Liver (tissue), 3 donors: ENCODE results near the gene SLC6A18.

Source experiments
- ATF3 ChIP-seq: IDR thresholded peaks from 2 replicates; pipeline ENCODE4 v1.6.1; 2016; ENCODE audit warnings: antibody characterized with exemption
- CTCF ChIP-seq: fragments of 150-350 bp; IDR thresholded peaks from 2 replicates; pipeline ENCODE4 v1.5.1; 2017; ENCODE audit warnings: improper control_type of control experiment, low read depth, low read length; ENCODE audit not compliant: missing input control
- RAD21 ChIP-seq, 2 donors: IDR thresholded peaks; 2 replicates each; pipeline ENCODE4 v1.6.1; 2016; ENCODE audit warnings: antibody characterized with exemption in 2 of 2, mild to moderate bottlenecking in 2 of 2
- RXRA ChIP-seq, 2 donors: IDR thresholded peaks; 2 replicates each; pipeline ENCODE4 v1.6.1; 2017 to 2018; ENCODE audit warnings: antibody characterized with exemption in 2 of 2, mild to moderate bottlenecking in 1 of 2
- TAF1 ChIP-seq: conservative IDR thresholded peaks from 2 replicates; pipeline ENCODE4 v1.6.1; 2016; ENCODE audit warnings: antibody characterized with exemption, mild to moderate bottlenecking
- YY1 ChIP-seq: IDR thresholded peaks from 2 replicates; pipeline ENCODE4 v1.6.1; 2016; ENCODE audit warnings: antibody characterized with exemption, mild to moderate bottlenecking
- donor health status: healthy.
- donor health status: healthy.

- TF ChIP-seq CTCF (no peak), TAF1 (no peak), RAD21 (IDR thresholded peaks at IDR 0.05) (no peak), YY1 (no peak), ATF3 (no peak), RXRA (IDR thresholded peaks at IDR 0.05) (no peak)
These were observed 4.8 kb upstream of the SLC6A18 start for GRCh38 chr5:1220351-1220750.
